NCI-H2029 treated with DMSO at 0.1 percent for 48 hours (cell line): Measurements from ENCODE around the gene VDR.
"Not testable (repeated sequence)": the region's sequence is repeated elsewhere in the genome, so short reads cannot be mapped to it uniquely, and the experiment has no call there.

Experiments
- DNase-seq: peaks from one replicate; lab custom pipeline; 2025; lab: John Stamatoyannopoulos, UW

VDR gene

DNA sequence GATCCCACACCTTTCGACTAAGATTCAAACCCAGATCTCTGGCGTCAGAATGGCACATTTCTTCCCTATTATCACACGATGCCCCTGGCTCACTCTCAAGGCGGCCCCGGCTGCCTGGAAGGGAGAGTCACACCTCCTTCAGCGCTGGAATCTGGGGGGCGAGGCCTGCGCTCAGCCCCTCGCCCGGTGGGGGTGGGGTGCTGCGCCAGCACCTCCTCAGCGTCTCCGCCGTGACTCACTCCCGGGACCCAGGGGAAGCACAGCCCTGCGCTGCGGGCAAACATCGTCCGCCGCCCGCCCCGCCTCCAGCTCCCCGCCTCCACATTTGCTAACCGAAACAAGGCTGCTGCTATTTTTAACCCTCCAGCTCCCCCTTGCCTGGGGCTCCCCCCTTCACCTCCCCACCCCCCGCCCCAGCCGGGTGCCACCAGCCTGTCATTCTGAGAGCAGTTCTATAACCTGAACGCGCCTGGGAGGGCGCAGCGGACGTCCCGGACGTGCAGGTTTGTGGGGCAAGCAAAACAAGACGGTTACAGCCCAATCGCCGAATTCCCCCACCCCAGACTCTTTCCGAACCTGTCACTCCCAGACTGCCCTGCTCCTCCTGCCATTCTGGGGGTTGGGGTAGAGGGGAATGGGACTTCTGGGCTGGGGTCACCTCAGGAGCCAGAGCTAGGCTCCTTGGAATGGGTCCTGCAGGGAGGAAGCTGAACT, 91.8 kb downstream of the VDR start:
- DNase-seq: no peak

GRCh38 chr12:47811581-47812484, 93.0 kb downstream of the VDR start:
- DNase-seq: no peak

GRCh38 chr12:47811072-47811396, 93.8 kb downstream of the VDR start:
- DNase-seq: no peak

- not testable (repeated sequence) for DNase-seq
These were observed 95.3 kb downstream of the VDR start for GRCh38 chr12:47809518-47809917.

- DNase-seq: no peak
These were observed 96.0 kb downstream of the VDR start for GRCh38 chr12:47808574-47809365.

DNA sequence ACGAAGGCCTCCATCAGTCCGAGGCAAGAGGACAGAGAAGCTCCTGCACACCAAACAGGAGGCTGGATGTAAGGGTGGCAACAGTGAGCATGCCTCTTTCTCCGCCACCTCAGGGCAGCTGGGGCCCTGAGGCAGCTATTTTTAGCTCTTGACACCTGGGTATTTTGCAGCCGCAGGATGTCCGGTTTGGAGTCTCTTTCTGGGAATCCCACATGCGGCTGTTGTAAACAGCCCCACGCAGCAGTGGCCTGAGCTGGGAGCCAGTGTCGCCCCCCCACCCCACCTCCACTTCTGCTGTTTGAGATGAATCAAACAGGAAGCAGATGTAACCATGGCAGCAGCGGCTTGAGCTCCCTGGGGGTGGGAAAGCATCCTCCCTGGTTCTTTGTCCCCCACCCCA, 96.7 kb downstream of the VDR start:
- no peak for DNase-seq

- DNase-seq: no peak
These were observed 97.5 kb downstream of the VDR start for GRCh38 chr12:47807338-47807737.

- DNase-seq: no peak
These were observed 99.4 kb downstream of the VDR start for GRCh38 chr12:47805417-47805816.

- DNase-seq: no peak
These were observed 100.6 kb downstream of the VDR start for GRCh38 chr12:47804171-47804570.

- DNase-seq: no peak
These were observed 101.5 kb downstream of the VDR start for GRCh38 chr12:47803191-47803875.

- DNase-seq: no peak
These were observed 102.5 kb downstream of the VDR start for GRCh38 chr12:47802312-47802711.

DNA sequence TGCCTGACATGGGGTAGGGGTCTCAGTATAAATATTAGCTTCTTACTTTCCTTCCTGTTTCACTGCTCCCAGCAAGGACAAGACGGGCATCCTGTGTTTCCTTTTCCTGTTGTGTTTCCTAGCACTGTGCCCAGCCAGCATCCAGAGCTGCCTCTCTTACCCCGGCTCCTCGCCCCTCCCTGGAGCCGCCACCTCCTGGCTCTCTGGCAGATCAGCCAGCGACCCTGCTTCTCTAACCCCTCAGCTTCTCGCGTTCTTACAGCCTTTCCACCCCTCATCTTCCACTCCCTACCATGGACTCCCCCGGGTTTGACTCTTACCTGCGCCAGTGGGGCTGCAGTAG, 102.9 kb downstream of the VDR start:
- no peak for DNase-seq

DNA sequence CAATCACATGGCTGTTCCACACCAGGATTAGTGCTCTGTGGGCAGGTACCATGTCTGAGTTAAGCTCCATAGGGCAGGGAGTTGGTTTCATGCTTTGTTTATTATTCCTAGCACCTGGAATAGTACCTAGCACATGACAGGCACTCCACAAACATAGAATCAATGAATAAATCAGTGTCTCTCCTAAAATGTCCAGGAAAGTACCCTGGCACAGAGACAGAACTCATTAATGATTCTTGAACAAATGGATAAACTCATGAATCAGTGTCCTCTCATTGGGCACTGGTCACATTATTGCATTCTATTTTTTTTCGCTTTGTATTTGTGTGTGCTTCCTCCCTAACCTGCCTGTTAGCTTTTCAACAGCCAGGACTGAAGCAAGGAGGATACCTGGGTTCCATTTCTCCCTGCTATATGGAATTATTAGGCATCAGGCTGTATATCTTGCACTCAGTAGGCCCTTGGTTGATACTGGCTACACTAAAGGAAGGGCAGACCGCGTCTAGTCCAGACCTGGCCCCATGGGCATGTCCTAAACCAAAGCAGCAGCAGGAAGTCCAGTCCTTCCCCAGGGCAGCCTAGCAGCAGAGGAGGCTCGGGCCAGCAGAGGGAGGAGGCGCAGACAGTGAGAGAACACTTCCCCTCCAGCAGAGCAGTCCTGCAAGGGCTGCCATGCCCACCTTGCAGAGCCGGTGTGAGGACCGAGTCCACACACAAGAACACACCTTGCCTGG, 103.5 kb downstream of the VDR start:
- no peak for DNase-seq

DNA sequence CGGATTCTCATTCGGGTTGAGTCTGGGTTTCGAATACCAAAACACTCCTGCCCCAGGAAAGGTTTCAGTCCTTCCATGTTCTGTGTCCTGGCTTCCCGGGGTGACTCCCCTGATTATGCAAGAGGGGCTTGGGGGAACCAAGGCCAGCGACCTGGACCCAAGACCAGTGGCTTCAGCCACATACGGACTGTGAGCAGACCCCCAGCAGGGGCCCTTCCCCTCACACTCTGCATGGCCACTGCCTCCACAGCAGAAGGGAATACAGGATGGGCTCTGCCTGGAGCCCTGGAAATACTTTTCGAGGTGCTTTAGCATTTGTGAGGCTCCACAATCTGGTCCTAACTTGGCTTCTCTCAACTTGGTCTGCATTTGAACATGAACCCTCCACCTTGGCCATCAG, 104.2 kb downstream of the VDR start:
- no peak for DNase-seq

DNA sequence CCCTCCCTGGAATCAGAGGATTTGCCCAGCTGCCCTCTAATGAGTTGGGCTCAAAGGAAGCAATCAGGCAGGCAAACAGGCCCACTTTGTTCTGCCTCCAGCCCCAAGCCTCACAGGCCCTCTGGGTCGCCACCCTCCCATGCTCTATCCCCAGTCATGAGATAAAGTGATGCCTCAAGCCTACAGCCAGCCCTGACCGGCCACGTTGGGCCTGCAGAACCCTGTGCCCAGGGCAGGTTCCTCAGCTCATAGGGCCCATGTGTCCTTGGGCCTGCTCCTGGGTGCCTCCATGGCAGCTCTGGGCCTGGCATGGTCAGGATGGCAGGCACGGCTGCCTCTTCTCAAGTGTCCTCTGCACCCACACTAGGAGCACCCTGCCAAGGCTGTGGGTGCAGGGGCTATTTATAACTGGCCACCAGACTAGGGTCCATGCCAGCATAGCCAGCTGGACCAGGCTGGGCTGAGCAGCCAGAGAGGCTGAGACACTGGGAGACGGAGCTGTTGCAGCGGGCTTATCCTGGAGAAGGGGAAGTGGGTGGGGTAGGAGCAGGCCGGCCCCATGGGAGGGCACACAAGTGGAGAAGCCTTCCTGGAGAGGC, 105.3 kb downstream of the VDR start:
- no peak for DNase-seq

DNA sequence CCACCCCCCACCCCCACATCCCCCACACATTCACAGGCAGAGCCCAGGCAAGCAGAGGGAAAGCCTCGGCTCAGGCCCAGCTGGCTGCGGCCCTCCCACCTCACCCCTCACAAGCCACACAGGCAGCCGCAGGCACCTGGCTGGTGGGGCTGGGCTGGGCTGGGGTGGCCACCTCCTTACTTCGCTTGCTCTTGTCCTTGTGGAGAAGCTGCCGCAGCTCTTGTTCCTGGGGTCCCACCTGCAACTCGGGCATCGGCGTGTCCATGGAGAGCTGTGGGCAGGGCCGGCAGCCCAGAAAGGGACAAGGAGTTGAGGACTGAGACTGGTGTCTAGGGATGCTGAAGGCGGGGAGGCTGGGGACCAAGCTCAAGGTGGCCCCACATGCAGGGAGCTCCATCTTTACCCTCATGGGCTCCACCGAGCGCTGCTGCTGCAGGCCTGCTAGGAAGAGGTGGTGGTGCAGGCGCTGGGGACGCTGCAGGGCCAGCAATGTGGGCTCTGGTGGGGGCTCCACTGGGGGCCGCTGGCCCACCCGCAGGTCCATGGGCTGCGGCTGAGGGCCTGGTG, 106.3 kb downstream of the VDR start:
- DNase-seq: no peak

DNA sequence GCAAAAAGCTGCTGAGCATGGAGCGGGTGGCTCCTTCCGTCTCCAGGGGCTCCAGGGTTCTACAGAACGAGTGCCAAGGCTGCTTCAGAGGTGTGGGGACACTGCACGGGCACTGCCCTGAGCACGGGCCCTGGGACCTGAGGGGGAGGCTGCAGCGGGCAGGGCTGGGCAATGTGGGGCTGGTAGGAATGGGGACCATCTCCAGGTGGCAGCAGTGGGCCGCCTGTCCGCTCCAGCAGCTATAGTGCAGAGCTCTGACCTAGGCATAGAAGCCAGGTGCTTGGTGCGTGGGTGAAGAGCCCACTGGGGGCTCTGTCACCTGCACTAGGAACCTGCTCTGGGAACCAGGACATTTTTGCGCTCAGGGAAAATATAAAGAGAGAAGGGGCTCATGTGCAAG, 107.4 kb downstream of the VDR start:
- DNase-seq: no peak

DNA sequence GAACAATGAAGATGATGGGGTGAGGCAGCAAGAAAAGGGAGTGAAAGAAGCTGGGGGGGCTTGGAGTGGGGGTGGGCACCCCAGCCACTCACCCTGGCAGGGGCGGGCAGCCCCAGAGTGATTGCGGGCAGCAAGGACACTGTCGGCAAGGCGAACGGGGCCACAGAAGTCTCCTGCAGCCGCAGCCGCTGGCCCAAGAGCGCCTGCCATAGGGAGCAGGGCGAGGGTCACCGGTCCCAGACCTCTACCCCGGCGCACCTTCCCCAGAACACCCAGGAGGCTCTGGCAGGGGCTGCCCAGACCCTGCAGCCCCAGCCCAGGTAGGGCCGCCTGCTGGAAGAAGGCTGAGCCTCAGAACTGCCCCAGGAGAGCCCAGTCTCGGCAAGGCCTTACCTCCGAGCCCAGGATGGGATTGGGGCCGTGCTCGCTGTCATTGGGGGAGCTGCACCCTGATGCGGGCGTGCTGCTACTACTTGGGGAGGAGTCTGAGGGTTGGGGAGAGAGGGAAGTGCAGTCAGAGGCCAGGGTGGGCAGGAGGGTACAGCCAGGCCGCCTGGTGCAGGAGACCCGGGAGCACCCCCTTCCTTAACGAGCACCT, 108.9 kb downstream of the VDR start:
- no peak for DNase-seq

DNA sequence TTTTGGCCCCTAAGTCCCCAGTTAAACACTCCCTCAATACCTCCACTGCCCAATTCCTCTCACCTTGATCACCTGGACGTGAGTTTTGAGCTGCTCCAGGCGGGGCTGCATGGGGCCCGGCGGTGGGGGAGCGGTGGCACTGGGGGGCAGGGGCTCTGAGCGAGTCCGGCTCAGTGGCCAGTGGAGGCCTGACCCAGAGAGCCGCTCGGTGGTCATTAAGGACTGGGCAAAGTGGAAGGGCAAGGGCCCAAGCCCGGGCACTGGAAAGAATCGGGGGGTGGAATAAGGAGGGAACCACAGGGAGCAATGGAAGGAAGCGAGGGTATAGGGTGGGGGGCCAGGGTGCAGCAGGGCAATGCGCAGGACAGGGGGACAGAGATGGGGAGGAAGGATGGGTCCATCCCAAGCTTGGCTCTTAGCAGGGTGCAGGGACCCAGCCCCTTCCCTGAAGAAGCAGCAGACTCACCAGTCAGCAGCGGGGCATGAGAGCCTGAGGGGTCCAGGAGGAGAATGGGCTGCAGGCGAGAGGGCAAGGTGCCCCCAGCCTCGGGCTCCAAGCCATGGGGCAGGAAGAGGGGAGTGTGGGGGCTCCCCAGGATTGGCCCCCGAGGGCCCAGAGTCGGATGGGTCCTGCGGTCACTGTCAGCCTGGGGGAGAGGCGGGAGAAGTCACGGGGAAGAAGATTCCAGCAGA, 109.5 kb downstream of the VDR start:
- no peak for DNase-seq

- no peak for DNase-seq
These were observed 110.1 kb downstream of the VDR start for GRCh38 chr12:47794679-47795078.
